AG04450 (cell line): ENCODE measurements around the gene MAP3K10. TPM values are rescaled to one million over a fixed set of nuclear protein-coding genes. Genes with fewer than 3 reads are reported as not detected.

ENCODE experiments used
- CTCF ChIA-PET: fragments of 300-600, 350-600 bp; formaldehyde crosslinking; extraction: SDS; loops from one replicate; lab custom pipeline; 2022; ENCODE audit warnings: antibody characterized with exemption, inconsistent platforms; lab: Charles Lee
- POLR2A ChIA-PET: fragments of 350-600 bp; formaldehyde crosslinking; extraction: SDS; loops from one replicate; lab custom pipeline; 2021; ENCODE audit warnings: antibody characterized with exemption, inconsistent platforms; lab: Yijun Ruan, JAX
- DNase-seq: peaks from one replicate; pipeline ENCODE4 v3.0.0-alpha.2; 2011; ENCODE audit warnings: low read depth, low spot score
- H3K27ac ChIP-seq: one replicate; pipeline ENCODE4 v1.5.1; 2012; ENCODE audit warnings: low read depth, low read length, control low read depth
- H3K27me3 ChIP-seq: one replicate; pipeline ENCODE4 v1.6.0; 2012; ENCODE audit warnings: low read length; ENCODE audit not compliant: control insufficient read depth, insufficient read depth
- H3K4me3 ChIP-seq: 2 replicates; pipeline ENCODE4 v1.5.1; 2011; ENCODE audit warnings: mild to moderate bottlenecking, low read depth, low read length, control low read depth
- H3K9me3 ChIP-seq: 2 replicates; pipeline ENCODE4 v1.5.1; 2012; ENCODE audit warnings: low read length; ENCODE audit not compliant: control insufficient read depth, insufficient read depth
- polyA plus RNA-seq: library from polyadenylated mRNA; depleted of rRNA; stranded (reverse); fragments of >200 nt; gene quantifications from 2 replicates; pipeline ENCODE4 v1.2.3, GENCODE V29; 2011
- TF ChIP-seq, protein P1 (sequence below): IDR thresholded peaks from 2 replicates; pipeline ENCODE4 v1.5.1; 2011; ENCODE audit warnings: low read depth, low read length, control low read depth, inconsistent platforms

Gene MAP3K10
- polyA plus RNA-seq, 1 experiment, result 2.0 TPM

DNA sequence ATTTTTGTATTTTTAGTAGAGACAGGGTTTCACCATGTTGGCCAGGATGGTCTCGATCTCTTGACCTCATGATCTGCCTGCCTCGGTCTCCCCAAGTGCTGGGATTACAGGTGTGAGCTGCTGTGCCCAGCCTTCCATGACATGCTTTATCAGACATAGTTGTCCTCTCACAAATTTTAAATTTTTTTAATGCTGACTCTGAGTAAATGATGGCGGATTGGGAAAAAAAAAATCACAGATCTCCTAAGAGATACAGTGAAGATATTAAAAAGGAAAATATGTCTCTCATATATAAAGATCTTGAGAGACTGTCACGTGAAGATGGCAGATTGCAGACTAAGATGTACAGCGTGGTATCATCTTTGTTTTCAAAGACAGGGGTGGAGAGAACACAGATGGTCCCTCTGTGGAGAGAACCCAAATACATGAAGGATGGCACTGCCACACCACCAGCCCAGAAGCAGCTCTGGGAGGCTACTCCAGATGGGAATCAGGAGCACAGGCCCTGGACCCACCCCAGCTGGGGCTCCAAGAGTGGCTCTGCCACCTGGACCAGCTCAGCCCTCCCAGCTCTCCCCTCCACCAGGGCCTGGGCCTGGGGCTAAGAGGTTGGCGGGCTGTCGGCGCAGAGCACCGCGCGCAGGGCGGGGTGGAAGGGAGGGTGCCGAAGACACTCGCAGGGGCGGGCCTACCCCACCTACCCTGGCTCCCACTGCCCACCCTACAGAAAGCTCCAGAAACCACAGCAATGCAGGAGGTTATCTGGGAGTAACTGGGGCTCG, 55.3 kb downstream of the MAP3K10 start:
- ChIA-PET POLR2A (no interaction called here), CTCF (no interaction called here)
- no peaks in the 10 kb centered on the region; the same call in 1 of the 2 replicates for H3K9me3 ChIP-seq
- H3K4me3 ChIP-seq, result no peak overlapping the region
- no peak overlapping the region for H3K27ac ChIP-seq
- no peak for DNase-seq
- TF ChIP-seq, protein P1, sequence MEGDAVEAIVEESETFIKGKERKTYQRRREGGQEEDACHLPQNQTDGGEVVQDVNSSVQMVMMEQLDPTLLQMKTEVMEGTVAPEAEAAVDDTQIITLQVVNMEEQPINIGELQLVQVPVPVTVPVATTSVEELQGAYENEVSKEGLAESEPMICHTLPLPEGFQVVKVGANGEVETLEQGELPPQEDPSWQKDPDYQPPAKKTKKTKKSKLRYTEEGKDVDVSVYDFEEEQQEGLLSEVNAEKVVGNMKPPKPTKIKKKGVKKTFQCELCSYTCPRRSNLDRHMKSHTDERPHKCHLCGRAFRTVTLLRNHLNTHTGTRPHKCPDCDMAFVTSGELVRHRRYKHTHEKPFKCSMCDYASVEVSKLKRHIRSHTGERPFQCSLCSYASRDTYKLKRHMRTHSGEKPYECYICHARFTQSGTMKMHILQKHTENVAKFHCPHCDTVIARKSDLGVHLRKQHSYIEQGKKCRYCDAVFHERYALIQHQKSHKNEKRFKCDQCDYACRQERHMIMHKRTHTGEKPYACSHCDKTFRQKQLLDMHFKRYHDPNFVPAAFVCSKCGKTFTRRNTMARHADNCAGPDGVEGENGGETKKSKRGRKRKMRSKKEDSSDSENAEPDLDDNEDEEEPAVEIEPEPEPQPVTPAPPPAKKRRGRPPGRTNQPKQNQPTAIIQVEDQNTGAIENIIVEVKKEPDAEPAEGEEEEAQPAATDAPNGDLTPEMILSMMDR, result no peak
- H3K27me3 ChIP-seq, result no peaks in the 10 kb centered on the region

DNA sequence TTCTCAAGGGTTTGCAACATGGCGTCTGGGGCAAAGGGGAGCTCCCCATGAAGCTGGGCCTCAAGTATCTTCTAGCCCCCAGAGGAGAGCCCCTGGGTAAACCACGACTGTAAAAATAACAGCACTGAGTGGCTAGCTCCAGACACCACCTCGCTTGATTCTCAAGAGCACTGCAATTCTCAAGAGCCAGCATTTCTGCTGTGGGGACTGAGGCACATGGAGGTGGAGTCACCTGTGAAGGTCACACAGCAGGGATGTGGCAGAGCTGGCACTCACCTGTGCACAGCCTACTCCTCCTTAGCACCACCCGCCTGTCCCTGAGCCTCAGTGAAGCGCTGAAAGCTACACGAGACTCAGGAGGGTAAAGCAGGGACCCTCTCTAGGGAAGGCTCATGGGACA, 56.0 kb downstream of the MAP3K10 start:
- Histone ChIP-seq H3K27me3 (no peaks in the 10 kb centered on the region), H3K27ac (no peak overlapping the region), H3K4me3 (no peak overlapping the region), H3K9me3 (no peaks in the 10 kb centered on the region; the same call in 1 of the 2 replicates)
- ChIA-PET POLR2A (no interaction called here), CTCF (no interaction called here)
- DNase-seq, result no peak
- TF ChIP-seq, protein P1, result no peak

GRCh38 chr19:40247735-40248262, 56.6 kb downstream of the MAP3K10 start:
- Histone ChIP-seq H3K4me3 (no peak overlapping the region), H3K9me3 (no peaks in the 10 kb centered on the region; the same call in 1 of the 2 replicates), H3K27ac (no peak overlapping the region), H3K27me3 (no peaks in the 10 kb centered on the region)
- POLR2A ChIA-PET, result interaction anchor here (0.5 kb wide), 1 partner anchor 23 kb away, joined by 3 read pairs; no protein-coding TSS in a partner anchor
- TF ChIP-seq, protein P1, result no peak
- no peak for DNase-seq
- CTCF ChIA-PET, result no interaction called here

DNA sequence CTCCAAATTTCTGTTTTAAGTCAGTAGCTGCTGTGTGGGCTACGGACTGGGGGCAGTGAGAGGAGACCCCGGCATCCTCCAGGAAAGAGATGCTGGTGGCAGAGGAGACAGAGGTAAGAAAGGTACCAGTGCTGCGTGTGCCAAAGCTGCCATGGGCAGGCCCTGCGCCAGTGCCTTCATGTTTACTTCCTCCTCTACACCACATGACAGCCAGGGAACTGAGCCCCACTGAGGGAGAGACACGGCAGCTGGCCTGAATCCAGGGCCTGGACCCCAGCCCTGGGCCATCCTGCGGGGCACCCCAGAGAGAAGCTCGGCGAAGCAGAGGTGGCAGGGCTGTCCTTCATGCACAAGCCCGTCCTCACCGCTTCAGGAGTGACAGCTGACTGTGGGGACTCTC, 58.0 kb downstream of the MAP3K10 start:
- Histone ChIP-seq H3K27me3 (no peaks in the 10 kb centered on the region), H3K27ac (no peak overlapping the region), H3K4me3 (no peak overlapping the region), H3K9me3 (no peaks in the 10 kb centered on the region; the same call in 1 of the 2 replicates)
- no peak for DNase-seq
- TF ChIP-seq, protein P1, result no peak
- CTCF ChIA-PET, result no interaction called here
- POLR2A ChIA-PET, result no interaction called here

DNA sequence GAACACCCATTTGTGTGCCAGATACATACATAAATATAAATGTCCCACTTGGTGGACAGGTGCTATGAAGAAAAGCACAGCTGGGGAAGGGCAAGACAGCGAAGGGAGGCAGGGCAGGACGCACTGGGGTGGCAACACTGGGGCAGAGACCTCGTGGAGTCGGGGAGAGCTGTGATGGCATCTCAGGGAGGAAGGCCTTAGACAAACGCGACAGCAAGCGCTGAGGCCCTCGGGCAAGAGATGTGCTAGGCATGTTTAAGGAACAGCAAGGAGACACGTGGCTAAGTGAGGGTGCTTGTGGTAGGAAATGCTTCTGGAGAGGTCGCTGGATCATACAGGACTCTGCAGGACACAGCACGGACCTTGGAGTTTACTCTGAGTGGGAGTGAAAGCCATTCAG, 58.6 kb downstream of the MAP3K10 start:
- H3K27ac ChIP-seq, result no peak overlapping the region
- H3K9me3 ChIP-seq, result no peaks in the 10 kb centered on the region; the same call in 1 of the 2 replicates
- DNase-seq, result no peak
- ChIA-PET POLR2A (no interaction called here), CTCF (no interaction called here)
- H3K4me3 ChIP-seq, result no peak overlapping the region
- TF ChIP-seq, protein P1, result no peak
- no peaks in the 10 kb centered on the region for H3K27me3 ChIP-seq
